K562 (cell line): ENCODE results near the gene BCL2L12. TPM values are rescaled to one million over a fixed set of nuclear protein-coding genes. Genes with fewer than 3 reads are reported as not detected.
A peak's percentile ranks its signal among the peaks of the same experiment; 100 is the strongest.

Source experiments
- BHLHE40 ChIP-seq: IDR thresholded peaks from 2 replicates; pipeline ENCODE4 v1.6.1; 2011; ENCODE audit warnings: low read length, improper control_type of control experiment
- CBFA2T3 ChIP-seq: fragments of 450-650 bp; IDR thresholded peaks from 2 replicates; pipeline ENCODE4 v1.6.1; 2017
- CTCFL ChIP-seq: IDR thresholded peaks from 2 replicates; pipeline ENCODE4 v1.6.1; 2011; ENCODE audit warnings: borderline replicate concordance, low read depth, mild to moderate bottlenecking, moderate library complexity, low read length; ENCODE audit not compliant: insufficient read depth, poor library complexity, severe bottlenecking
- DMBX1 ChIP-seq: fragments of 250-450 bp; sonication (Bioruptor Pico); IDR thresholded peaks from 2 replicates; pipeline ENCODE4 v1.8.0; 2022; ENCODE audit warnings: inconsistent platforms, mild to moderate bottlenecking, moderate library complexity, borderline replicate concordance
- EP300 ChIP-seq: IDR thresholded peaks from 2 replicates; pipeline ENCODE4 v1.6.1; 2012; ENCODE audit warnings: low read length, improper control_type of control experiment
- KDM5B ChIP-seq: fragments of 200-600 bp; sonication (generic); IDR thresholded peaks from 2 replicates; pipeline ENCODE4 v1.6.1; 2012; ENCODE audit warnings: low read depth, mild to moderate bottlenecking, moderate library complexity, low read length, control low read depth, inconsistent platforms; ENCODE audit not compliant: insufficient replicate concordance
- KLF13 ChIP-seq: fragments of 450-650 bp; IDR thresholded peaks from 2 replicates; pipeline ENCODE4 v1.6.1; 2016; ENCODE audit warnings: missing genetic modification characterization, low read depth, mild to moderate bottlenecking, missing compliant biosample characterization, moderate library complexity, borderline replicate concordance
- LEF1 ChIP-seq: fragments of 450-650 bp; IDR thresholded peaks from 2 replicates; pipeline ENCODE4 v1.6.1; 2016; ENCODE audit warnings: mild to moderate bottlenecking
- NR0B1 ChIP-seq: fragments of 450-650 bp; IDR thresholded peaks from one replicate; pipeline ENCODE4 v1.6.1; 2018; ENCODE audit warnings: mild to moderate bottlenecking, moderate library complexity; ENCODE audit not compliant: partially characterized antibody
- NR2F6 ChIP-seq: fragments of 450-650 bp; formaldehyde crosslinking; IDR thresholded peaks from 2 replicates; pipeline ENCODE4 v1.4.0; 2020; ENCODE audit warnings: mild to moderate bottlenecking
- POLR2AphosphoS2 ChIP-seq: IDR thresholded peaks from 2 replicates; pipeline ENCODE4 v1.6.1; 2012; ENCODE audit warnings: low read length, improper control_type of control experiment
- PTBP1 ChIP-seq: fragments of 200-400 bp; formaldehyde crosslinking; IDR thresholded peaks from 2 replicates; pipeline ENCODE4 v1.6.1; 2017; ENCODE audit warnings: low read depth, low read length
- RHOXF2B ChIP-seq: fragments of 250-450 bp; sonication (Bioruptor Pico); conservative IDR thresholded peaks from 2 replicates; pipeline ENCODE4 v1.5.1; 2021
- SLC30A9 ChIP-seq: fragments of 250-450 bp; sonication (Bioruptor Pico); IDR thresholded peaks from 2 replicates; pipeline ENCODE4 v1.8.0; 2022; ENCODE audit warnings: mild to moderate bottlenecking, moderate library complexity
- SMARCB1 ChIP-seq: IDR thresholded peaks from 2 replicates; pipeline ENCODE4 v1.6.1; 2011; ENCODE audit warnings: improper control_type of control experiment, low read depth; ENCODE audit not compliant: insufficient read length
- STAT5A ChIP-seq: IDR thresholded peaks from 2 replicates; pipeline ENCODE4 v1.6.1; 2012; ENCODE audit warnings: low read length, inconsistent platforms, borderline replicate concordance
- USF1 ChIP-seq: sonication (generic); formaldehyde crosslinking; IDR thresholded peaks from 2 replicates; pipeline ENCODE4 v1.9.0; 2022; ENCODE audit warnings: mild to moderate bottlenecking, missing genetic modification reagents
- ZC3H4 ChIP-seq: sonication (generic); formaldehyde crosslinking; IDR thresholded peaks from 2 replicates; pipeline ENCODE4 v1.9.0; 2021; ENCODE audit warnings: missing genetic modification reagents, borderline replicate concordance
- ZKSCAN8 ChIP-seq: fragments of 200-800 bp; sonication (Bioruptor generic); IDR thresholded peaks from 2 replicates; pipeline ENCODE4 v1.6.1; 2016; ENCODE audit warnings: missing genetic modification characterization, missing compliant biosample characterization
- ZNF324 ChIP-seq: fragments of 250-450 bp; sonication (Bioruptor Pico); IDR thresholded peaks from 2 replicates; pipeline ENCODE4 v1.4.0; 2020; ENCODE audit warnings: mild to moderate bottlenecking
- ZNF395 ChIP-seq: fragments of 200-800 bp; sonication (Bioruptor generic); IDR thresholded peaks from 2 replicates; pipeline ENCODE4 v1.6.1; 2017; ENCODE audit warnings: missing genetic modification characterization, missing compliant biosample characterization
- ZNF41 ChIP-seq: fragments of 250-450 bp; sonication (Bioruptor Pico); conservative IDR thresholded peaks from 2 replicates; pipeline ENCODE4 v1.4.0; 2020; ENCODE audit warnings: mild to moderate bottlenecking
- ZNF584 ChIP-seq: fragments of 200-800 bp; sonication (Bioruptor generic); IDR thresholded peaks from 2 replicates; pipeline ENCODE4 v1.6.1; 2016; ENCODE audit warnings: low read depth, mild to moderate bottlenecking, missing genetic modification characterization, missing compliant biosample characterization
- ZNF717 ChIP-seq: fragments of 250-450 bp; sonication (Bioruptor Pico); IDR thresholded peaks from 2 replicates; pipeline ENCODE4 v1.5.0; 2021
- polyA plus RNA-seq, 8 experiments: library from polyadenylated mRNA; depleted of rRNA in 4 of 8; stranded (reverse) in 5 of 8; unstranded in 3 of 8; fragments of >200 nt; fragmentation: Nextera tagmentation in 2 of 8; fragmentation: Illumina TruSeq in 1 of 8; extraction: Ambion mirVana in 2 of 8; extraction: Trizol in 1 of 8; gene quantifications; 2 replicates each; pipeline versions ENCODE4 v1.2.1 to v1.2.3, GENCODE V29; 2011 to 2014; ENCODE audit warnings: inconsistent platforms in 1 of 8, missing spikeins in 1 of 8
- total RNA-seq, 7 experiments: library from RNA; depleted of rRNA in 6 of 7; stranded (reverse); fragments of >200 nt in 6 of 7; fragmentation: Illumina TruSeq in 2 of 7; extraction: Trizol in 2 of 7; gene quantifications; 2 replicates each; pipeline versions ENCODE4 v1.2.1 to v1.2.3, GENCODE V29; 2011 to 2021; ENCODE audit warnings: low replicate concordance in 1 of 7

BCL2L12 gene
- total and polyA plus RNA-seq, 9 of the 15 experiments (the other 6 are each of a cell fraction or from before 2014, with no cell fraction given) = 7.4 to 263 (median 81.2) TPM

GRCh38 chr19:49680421-49681351, 15.0 kb downstream of the BCL2L12 start (continued):
- TF ChIP-seq DMBX1 (no peak), NR2F6 (no peak), USF1 (CRISPR knock-in tag) (no peak), LEF1 (no peak), ZNF584 (CRISPR knock-in tag) (no peak), SMARCB1 (no peak), ZNF41 (CRISPR knock-in tag) (no peak), PTBP1 (0 out of 2 replicates have a peak, but pooled peaks have one; percentile 50), ZKSCAN8 (CRISPR knock-in tag) (no peak), KDM5B (no peak), KLF13 (tag) (no peak), STAT5A (no peak), RHOXF2B (CRISPR knock-in tag) (no peak), EP300 (no peak; the same call in 1 of the 2 replicates), CTCFL (peak; percentile 97), ZNF717 (no peak), POLR2AphosphoS2 (no peak), ZNF324 (CRISPR knock-in tag) (no peak), NR0B1 (no peak), CBFA2T3 (no peak), BHLHE40 (peak; percentile 37; the same call in 1 of the 2 replicates), ZC3H4 (CRISPR knock-in tag) (no peak), SLC30A9 (CRISPR knock-in tag) (no peak), ZNF395 (CRISPR knock-in tag) (no peak)
